IMR-90 (cell line): ENCODE measurements around the gene STXBP4.

ENCODE experiments used
- CEBPB ChIP-seq: IDR thresholded peaks from 2 replicates; pipeline ENCODE4 v1.6.1; 2012; ENCODE audit warnings: low read depth, low read length, improper control_type of control experiment
- CHD1 ChIP-seq: IDR thresholded peaks from 2 replicates; pipeline ENCODE4 v1.6.1; 2012; ENCODE audit warnings: low read depth, low read length, improper control_type of control experiment
- CTCF ChIP-seq: conservative IDR thresholded peaks from 2 replicates; pipeline ENCODE4 v1.5.1; 2012; ENCODE audit warnings: mild to moderate bottlenecking, low read depth, low read length, improper control_type of control experiment
- POLR2A ChIP-seq: IDR thresholded peaks from 2 replicates; pipeline ENCODE4 v1.6.1; 2012; ENCODE audit warnings: mild to moderate bottlenecking, low read depth, low read length
- RFX5 ChIP-seq: IDR thresholded peaks from 2 replicates; pipeline ENCODE4 v1.8.0; 2012; ENCODE audit warnings: low read depth, mild to moderate bottlenecking, low read length, moderate library complexity

GRCh38 chr17:54990118-54990517 is 21.6 kb downstream of the STXBP4 start:
- TF ChIP-seq CTCF (no peak), RFX5 (no peak), CEBPB (no peak), CHD1 (no peak), POLR2A (no peak)
